BLaER1 (cell line): ENCODE results near the gene FBLN1.

Experiments used
- H3K27ac ChIP-seq: shearing (Covaris generic); formaldehyde crosslinking; 2 replicates; pipeline ENCODE4 v1.8.1; 2022
- H3K27me3 ChIP-seq: shearing (Covaris generic); formaldehyde crosslinking; 2 replicates; pipeline ENCODE4 v1.8.1; 2022
- H3K36me3 ChIP-seq: shearing (Covaris generic); formaldehyde crosslinking; 2 replicates; pipeline ENCODE4 v1.8.1; 2022
- H3K4me1 ChIP-seq: shearing (Covaris generic); formaldehyde crosslinking; 2 replicates; pipeline ENCODE4 v1.8.1; 2022
- H3K4me2 ChIP-seq: shearing (Covaris generic); formaldehyde crosslinking; 2 replicates; pipeline ENCODE4 v1.8.1; 2022
- H3K4me3 ChIP-seq: shearing (Covaris generic); formaldehyde crosslinking; 2 replicates; pipeline ENCODE4 v1.8.1; 2022
- H3K9ac ChIP-seq: shearing (Covaris generic); formaldehyde crosslinking; 2 replicates; pipeline ENCODE4 v1.8.1; 2022
- H3K9me3 ChIP-seq: shearing (Covaris generic); formaldehyde crosslinking; 2 replicates; pipeline ENCODE4 v1.8.1; 2022
- H4K20me1 ChIP-seq: shearing (Covaris generic); formaldehyde crosslinking; 2 replicates; pipeline ENCODE4 v1.8.1; 2022
- Cebpa-rat ChIP-seq: shearing (Covaris generic); IDR thresholded peaks from 2 replicates; pipeline ENCODE4 v1.8.1; 2022

Gene FBLN1

GRCh38 chr22:45647532-45648225 lies 145.0 kb downstream of the FBLN1 start:
- Histone ChIP-seq H3K27me3 (no peaks in the 10 kb centered on the region), H3K9me3 (no peaks in the 10 kb centered on the region), H4K20me1 (no peaks in the 10 kb centered on the region), H3K4me2 (peak overlapping the region; percentile 66), H3K4me1 (peaks cover 54% of the 10 kb centered on the region), H3K4me3 (no peak overlapping the region), H3K9ac (peak overlapping the region; percentile 4; the same call in 1 of the 2 replicates), H3K27ac (no peak overlapping the region), H3K36me3 (no peaks in the 10 kb centered on the region)
- TF ChIP-seq Cebpa-rat, result no peak

GRCh38 chr22:45648301-45649117 lies 145.8 kb downstream of the FBLN1 start:
- Histone ChIP-seq H3K36me3 (no peaks in the 10 kb centered on the region), H3K4me1 (peaks cover 55% of the 10 kb centered on the region), H3K9ac (peak overlapping the region; percentile 4; the same call in 1 of the 2 replicates), H3K4me3 (no peak overlapping the region), H4K20me1 (no peaks in the 10 kb centered on the region), H3K4me2 (peak overlapping the region; percentile 66), H3K9me3 (no peaks in the 10 kb centered on the region), H3K27me3 (no peaks in the 10 kb centered on the region), H3K27ac (no peak overlapping the region)
- TF ChIP-seq Cebpa-rat, result no peak

GRCh38 chr22:45649809-45650208 lies 147.1 kb downstream of the FBLN1 start:
- TF ChIP-seq Cebpa-rat, result no peak
- Histone ChIP-seq H3K4me3 (no peak overlapping the region), H3K4me2 (no peak overlapping the region), H3K36me3 (no peaks in the 10 kb centered on the region), H4K20me1 (no peaks in the 10 kb centered on the region), H3K27me3 (no peaks in the 10 kb centered on the region), H3K27ac (no peak overlapping the region), H3K9ac (no peak overlapping the region), H3K9me3 (no peaks in the 10 kb centered on the region), H3K4me1 (peaks cover 49% of the 10 kb centered on the region)

GRCh38 chr22:45650721-45651120 lies 148.0 kb downstream of the FBLN1 start:
- no peak for TF ChIP-seq Cebpa-rat
- no peaks in the 10 kb centered on the region for H3K9me3 ChIP-seq
- H3K4me3 ChIP-seq, result no peak overlapping the region
- no peak overlapping the region for H3K4me2 ChIP-seq
- H3K36me3 ChIP-seq, result no peaks in the 10 kb centered on the region
- no peak overlapping the region for H3K27ac ChIP-seq
- H3K4me1 ChIP-seq, result peaks cover 40% of the 10 kb centered on the region
- H3K9ac ChIP-seq, result no peak overlapping the region
- H4K20me1 ChIP-seq, result no peaks in the 10 kb centered on the region
- H3K27me3 ChIP-seq, result no peaks in the 10 kb centered on the region
